K562 (cell line): ENCODE measurements around the gene CCDC136. TPM values are rescaled to one million over a fixed set of nuclear protein-coding genes. Genes with fewer than 3 reads are reported as not detected.

Experiments
- ATAC-seq: fragments of 200-7000 bp; cut with Tn5 transposase; 3 replicates; pipeline ENCODE4 v1.9.1; 2020; ENCODE audit warnings: moderate library complexity
- BruUV-seq: library from RNA; stranded (reverse); fragments of 400-500 nt; replicated peaks from 2 replicates; lab custom pipeline; 2021; lab: Mats Ljungman, UMichigan
- CTCF ChIA-PET: fragments of 300-600 bp; formaldehyde crosslinking; extraction: SDS; loops from one replicate; lab custom pipeline; 2021; ENCODE audit warnings: low intra/inter-chr PET ratio; lab: Yijun Ruan, JAX
- POLR2A ChIA-PET: fragments of 300-600, 350-650 bp; sonication (Branson Sonifier 250); formaldehyde crosslinking; extraction: SDS; loops from one replicate; lab custom pipeline; 2021; ENCODE audit warnings: antibody characterized with exemption, inconsistent platforms; lab: Yijun Ruan, JAX
- DNase-seq, 4 experiments: peaks; one replicate each; pipeline versions ENCODE4 v3.0.0 to v3.0.0-alpha.2; 2011 to 2018; ENCODE audit warnings: low spot score in 3 of 4, mixed read lengths in 3 of 4; ENCODE audit errors: extremely low read depth in 1 of 4
- FAIRE-seq: peaks from 2 replicates; lab custom pipeline; 2011; peaks lifted over from hg19 to GRCh38; lab: Jason Lieb, UNC
- H2AFZ ChIP-seq: 2 replicates; pipeline ENCODE4 v1.6.0; 2011; ENCODE audit warnings: low read depth, low read length, control low read depth, inconsistent platforms
- H3K27ac ChIP-seq: fragments of 200-600 bp; 3 replicates; pipeline ENCODE4 v1.8.0; 2011; ENCODE audit warnings: low read depth, mild to moderate bottlenecking, control low read depth, inconsistent platforms, low read length, moderate library complexity, mixed read lengths; ENCODE audit errors: extremely low read depth
- H3K27me3 ChIP-seq, 2 experiments: fragments of 300-600 bp in 1 of 2; 2 replicates in 1 of 2; 3 replicates in 1 of 2; pipeline versions ENCODE4 v1.6.0 to v1.8.0; 2011; ENCODE audit warnings: inconsistent platforms in 2 of 2, low read length in 2 of 2, mild to moderate bottlenecking in 1 of 2, mixed read lengths in 1 of 2, moderate library complexity in 1 of 2; ENCODE audit not compliant: control insufficient read depth in 2 of 2, insufficient read depth in 2 of 2
- H3K36me3 ChIP-seq: fragments of 300-600 bp; 3 replicates; pipeline ENCODE4 v1.8.0; 2011; ENCODE audit warnings: mild to moderate bottlenecking, low read length, inconsistent platforms; ENCODE audit not compliant: control insufficient read depth, insufficient read depth
- H3K4me1 ChIP-seq, 2 experiments: fragments of 200-600 bp in 1 of 2; replicated peaks in 1 of 2; 2 replicates in 1 of 2; 3 replicates in 1 of 2; pipeline versions ENCODE4 v1.5.1 to v1.8.0; 2011; ENCODE audit warnings: inconsistent platforms in 2 of 2, low read length in 2 of 2, mild to moderate bottlenecking in 1 of 2, mixed read lengths in 1 of 2, moderate library complexity in 1 of 2; ENCODE audit not compliant: control insufficient read depth in 2 of 2, insufficient read depth in 2 of 2
- H3K4me2 ChIP-seq: 2 replicates; pipeline ENCODE4 v1.6.1; 2011; ENCODE audit warnings: low read length, control low read depth, inconsistent platforms, mixed read lengths; ENCODE audit not compliant: insufficient read depth
- H3K4me3 ChIP-seq: fragments of 200-600 bp; sonication (generic), shearing (Covaris generic); 2 replicates; pipeline ENCODE4 v1.5.1; 2016; ENCODE audit warnings: control low read depth, inconsistent platforms
- H3K79me2 ChIP-seq: fragments of 200-600 bp; 3 replicates; pipeline ENCODE4 v1.8.0; 2011; ENCODE audit warnings: low read length, inconsistent platforms; ENCODE audit not compliant: control insufficient read depth, insufficient read depth
- H3K9ac ChIP-seq, 2 experiments: 2 replicates each; pipeline versions ENCODE4 v1.6.0 to v1.6.1; 2011; ENCODE audit warnings: low read depth in 2 of 2, low read length in 2 of 2, control low read depth in 1 of 2, inconsistent platforms in 1 of 2, mild to moderate bottlenecking in 1 of 2, mixed read lengths in 1 of 2; ENCODE audit not compliant: insufficient read depth in 1 of 2
- H3K9me1 ChIP-seq: one replicate; pipeline ENCODE4 v1.6.0; 2011; ENCODE audit warnings: inconsistent platforms, mild to moderate bottlenecking, low read length, moderate library complexity; ENCODE audit not compliant: control insufficient read depth, insufficient read depth
- H3K9me3 ChIP-seq: replicated peaks from 2 replicates; pipeline ENCODE4 v1.5.1; 2011; ENCODE audit warnings: low read depth, low read length, inconsistent platforms; ENCODE audit not compliant: control insufficient read depth, insufficient read depth
- H4K20me1 ChIP-seq: replicated peaks from 2 replicates; pipeline ENCODE4 v1.6.1; 2011; ENCODE audit warnings: low read length, inconsistent platforms, mixed read lengths; ENCODE audit not compliant: control insufficient read depth, insufficient read depth
- BRD9 ChIP-seq: fragments of 450-650 bp; IDR thresholded peaks from 2 replicates; pipeline ENCODE4 v1.6.1; 2018; ENCODE audit warnings: low read depth; ENCODE audit not compliant: partially characterized antibody
- CREB1 ChIP-seq, 2 experiments: sonication (generic) in 1 of 2; formaldehyde crosslinking in 1 of 2; IDR thresholded peaks; 2 replicates each; pipeline versions ENCODE4 v1.6.1 to v1.8.0; 2012 to 2022; ENCODE audit warnings: inconsistent platforms in 1 of 2, mild to moderate bottlenecking in 1 of 2, missing genetic modification reagents in 1 of 2, moderate library complexity in 1 of 2
- MBD2 ChIP-seq: sonication (generic); IDR thresholded peaks from 2 replicates; pipeline ENCODE4 v1.6.1; 2016; ENCODE audit warnings: low read depth, borderline replicate concordance
- NCOA1 ChIP-seq: fragments of 450-650 bp; IDR thresholded peaks from 2 replicates; pipeline ENCODE4 v1.6.1; 2016; ENCODE audit warnings: low read depth
- NFE2 ChIP-seq: IDR thresholded peaks from 2 replicates; pipeline ENCODE4 v1.6.1; 2014; ENCODE audit warnings: antibody characterized with exemption, low read depth
- RB1 ChIP-seq: fragments of 450-650 bp; IDR thresholded peaks from 2 replicates; pipeline ENCODE4 v1.6.1; 2017; ENCODE audit warnings: low read depth, mild to moderate bottlenecking
- SMARCC2 ChIP-seq: fragments of 450-650 bp; IDR thresholded peaks from 2 replicates; pipeline ENCODE4 v1.6.1; 2017; ENCODE audit warnings: antibody characterized with exemption, moderate library complexity, mild to moderate bottlenecking, low read depth
- SOX6 ChIP-seq: fragments of 450-650 bp; IDR thresholded peaks from 2 replicates; pipeline ENCODE4 v1.6.1; 2014; ENCODE audit warnings: mild to moderate bottlenecking
- SUPT5H ChIP-seq: fragments of 450-650 bp; IDR thresholded peaks from 2 replicates; pipeline ENCODE4 v1.6.1; 2016
- ZC3H8 ChIP-seq: fragments of 450-650 bp; IDR thresholded peaks from 2 replicates; pipeline ENCODE4 v1.6.1; 2017
- ZNF668 ChIP-seq: fragments of 250-450 bp; sonication (Bioruptor Pico); IDR thresholded peaks from 2 replicates; pipeline ENCODE4 v1.8.0; 2022; ENCODE audit warnings: mild to moderate bottlenecking, inconsistent platforms
- WGBS: fragments of 100-300 bp; shearing (Covaris generic); methylation state at CpG from one replicate; pipeline ENCODE4 v1.1.6; 2016; ENCODE audit warnings: low coverage, mixed read lengths; ENCODE audit not compliant: insufficient coverage; ENCODE audit errors: missing lambda C conversion rate; 5-methylcytosine and 5-hydroxymethylcytosine counted together
- in situ Hi-C: fragments of 300-500 bp; cut with MboI; formaldehyde crosslinking; loops from 4 replicates; pipeline ENCODE4 v1.15.0; 2018; ENCODE audit warnings: inconsistent platforms, mixed read lengths
- intact Hi-C: fragments of 100-400 bp; cut with micrococcal nuclease; formaldehyde crosslinking; loops from 2 replicates; pipeline ENCODE4 v1.14.2; 2022
- polyA plus RNA-seq, 8 experiments: library from polyadenylated mRNA; depleted of rRNA in 4 of 8; stranded (reverse) in 5 of 8; unstranded in 3 of 8; fragments of >200 nt; fragmentation: Nextera tagmentation in 2 of 8; fragmentation: Illumina TruSeq in 1 of 8; extraction: Ambion mirVana in 2 of 8; extraction: Trizol in 1 of 8; gene quantifications; 2 replicates each; pipeline versions ENCODE4 v1.2.1 to v1.2.3, GENCODE V29; 2011 to 2014; ENCODE audit warnings: inconsistent platforms in 1 of 8, missing spikeins in 1 of 8
- total RNA-seq, 7 experiments: library from RNA; depleted of rRNA in 6 of 7; stranded (reverse); fragments of >200 nt in 6 of 7; fragmentation: Illumina TruSeq in 2 of 7; extraction: Trizol in 2 of 7; gene quantifications; 2 replicates each; pipeline versions ENCODE4 v1.2.1 to v1.2.3, GENCODE V29; 2011 to 2021; ENCODE audit warnings: low replicate concordance in 1 of 7
- TF ChIP-seq, protein P1 (sequence below): sonication (generic); formaldehyde crosslinking; IDR thresholded peaks from 2 replicates; pipeline ENCODE4 v1.8.0; 2023; ENCODE audit warnings: mild to moderate bottlenecking, missing genetic modification reagents

CCDC136 gene
- total and polyA plus RNA-seq, 9 of the 15 experiments (the other 6 are each of a cell fraction or from before 2014, with no cell fraction given) = 2.4 to 40.8 (median 26.5) TPM

DNA sequence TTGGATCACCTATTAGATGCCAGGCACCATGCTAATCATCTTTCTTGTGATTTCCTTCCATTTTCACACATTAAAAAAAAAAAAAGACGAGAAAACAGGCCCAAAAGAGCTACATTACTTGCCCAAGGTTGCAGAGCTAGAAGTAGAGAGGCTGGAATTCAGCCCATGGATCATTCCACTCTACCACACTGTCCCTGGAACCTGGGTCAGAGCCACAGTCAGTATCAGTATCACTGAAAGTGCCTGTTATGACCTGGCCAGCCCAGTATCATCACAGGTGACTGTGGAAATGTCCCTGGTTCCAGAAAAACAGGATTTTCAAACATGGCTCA is 35.1 kb downstream of the CCDC136 start:
- POLR2A ChIA-PET = interaction anchor here (0.6 to 3.3 kb wide), 5 partner anchors 8 to 88 kb away, joined by 3 to 19 read pairs (median 12); partner anchors contain the start of gene CALU

DNA sequence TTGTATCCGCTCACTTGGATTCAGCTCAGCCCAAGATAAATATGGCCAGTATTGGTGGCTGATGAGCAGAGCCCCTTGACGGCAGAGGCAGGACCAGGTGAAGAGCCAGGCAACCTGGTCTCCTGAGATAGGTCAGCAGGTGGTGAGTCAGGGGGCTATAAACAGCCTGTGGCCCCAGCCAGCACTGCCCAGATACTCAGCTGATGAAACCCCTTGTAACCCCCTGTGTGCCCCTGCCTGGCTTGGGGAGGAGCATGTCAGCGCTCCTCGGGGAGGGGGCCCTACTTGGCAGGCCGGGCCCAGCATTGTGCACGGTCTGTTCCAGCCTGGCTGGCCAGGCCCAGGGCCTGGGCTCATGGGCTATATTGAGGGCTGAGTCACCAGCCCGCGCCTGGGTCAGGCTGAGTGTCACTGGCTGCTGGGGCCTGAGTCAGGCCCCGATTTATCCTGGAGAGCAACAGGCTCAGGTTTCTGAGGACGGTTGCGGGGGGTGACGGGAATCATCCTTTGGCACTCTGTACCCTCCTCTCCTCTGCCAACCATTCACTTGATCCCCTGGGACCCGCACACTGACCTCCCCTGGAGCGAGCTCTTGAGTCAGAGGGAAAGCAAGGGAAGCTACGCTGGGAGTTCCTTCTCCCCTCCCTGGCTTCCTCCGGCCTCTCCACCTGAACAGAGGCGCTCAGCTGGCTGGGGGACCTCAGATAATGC is 35.6 kb downstream of the CCDC136 start:
- CTCF ChIA-PET = no interaction called here
- TF ChIP-seq SMARCC2 = peak; percentile 71
- no peak for TF ChIP-seq SUPT5H
- TF ChIP-seq NCOA1 = peak; percentile 65
- peak; percentile 40 for TF ChIP-seq BRD9
- TF ChIP-seq, protein P1, sequence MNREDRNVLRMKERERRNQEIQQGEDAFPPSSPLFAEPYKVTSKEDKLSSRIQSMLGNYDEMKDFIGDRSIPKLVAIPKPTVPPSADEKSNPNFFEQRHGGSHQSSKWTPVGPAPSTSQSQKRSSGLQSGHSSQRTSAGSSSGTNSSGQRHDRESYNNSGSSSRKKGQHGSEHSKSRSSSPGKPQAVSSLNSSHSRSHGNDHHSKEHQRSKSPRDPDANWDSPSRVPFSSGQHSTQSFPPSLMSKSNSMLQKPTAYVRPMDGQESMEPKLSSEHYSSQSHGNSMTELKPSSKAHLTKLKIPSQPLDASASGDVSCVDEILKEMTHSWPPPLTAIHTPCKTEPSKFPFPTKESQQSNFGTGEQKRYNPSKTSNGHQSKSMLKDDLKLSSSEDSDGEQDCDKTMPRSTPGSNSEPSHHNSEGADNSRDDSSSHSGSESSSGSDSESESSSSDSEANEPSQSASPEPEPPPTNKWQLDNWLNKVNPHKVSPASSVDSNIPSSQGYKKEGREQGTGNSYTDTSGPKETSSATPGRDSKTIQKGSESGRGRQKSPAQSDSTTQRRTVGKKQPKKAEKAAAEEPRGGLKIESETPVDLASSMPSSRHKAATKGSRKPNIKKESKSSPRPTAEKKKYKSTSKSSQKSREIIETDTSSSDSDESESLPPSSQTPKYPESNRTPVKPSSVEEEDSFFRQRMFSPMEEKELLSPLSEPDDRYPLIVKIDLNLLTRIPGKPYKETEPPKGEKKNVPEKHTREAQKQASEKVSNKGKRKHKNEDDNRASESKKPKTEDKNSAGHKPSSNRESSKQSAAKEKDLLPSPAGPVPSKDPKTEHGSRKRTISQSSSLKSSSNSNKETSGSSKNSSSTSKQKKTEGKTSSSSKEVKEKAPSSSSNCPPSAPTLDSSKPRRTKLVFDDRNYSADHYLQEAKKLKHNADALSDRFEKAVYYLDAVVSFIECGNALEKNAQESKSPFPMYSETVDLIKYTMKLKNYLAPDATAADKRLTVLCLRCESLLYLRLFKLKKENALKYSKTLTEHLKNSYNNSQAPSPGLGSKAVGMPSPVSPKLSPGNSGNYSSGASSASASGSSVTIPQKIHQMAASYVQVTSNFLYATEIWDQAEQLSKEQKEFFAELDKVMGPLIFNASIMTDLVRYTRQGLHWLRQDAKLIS (CRISPR knock-in tag) = peak; percentile 34; the same call in 1 of the 2 replicates
- TF ChIP-seq SOX6 = peak; percentile 64; the same call in 1 of the 2 replicates
- TF ChIP-seq ZC3H8 = no peak
- TF ChIP-seq NFE2 = peak; percentile 49
- 0 out of 2 replicates have a peak, but pooled peaks have one; percentile 43 for TF ChIP-seq MBD2

More for the DNA sequence above, 35.1 kb downstream of the CCDC136 start:
- Histone ChIP-seq H3K27ac (peak overlapping the region; percentile 72; the same call in 2 of the 3 replicates), H3K9ac (peak overlapping the region; percentile 55 to 80), H2AFZ (peak overlapping the region; percentile 56; the same call in 1 of the 2 replicates), H3K9me3 (no peaks in the 10 kb centered on the region), H3K79me2 (peaks cover 20% of the 10 kb centered on the region)
- TF ChIP-seq RB1 (no peak), ZNF668 (0 out of 2 replicates have a peak, but pooled peaks have one; percentile 41), CREB1 (IDR thresholded peaks at IDR 0.05) (0 out of 2 replicates have a peak, but pooled peaks have one; percentile 8), CREB1 (CRISPR knock-in tag; IDR thresholded peaks at IDR 0.05) (no peak)
- TF ChIP-seq, all 486 proteins: peak for 2
- H3K4me1 ChIP-seq = peaks cover 33 to 46% of the 10 kb centered on the region in 2 experiments
- intact Hi-C loops = no loop called here
- FAIRE-seq (peak; percentile 26), DNase-seq (no peak), ATAC-seq (no peak)
- H3K4me3 ChIP-seq = no peak overlapping the region
- H3K27me3 ChIP-seq = no peaks in the 10 kb centered on the region
- no peaks in the 10 kb centered on the region for H3K9me1 ChIP-seq
- WGBS = 56% methylated on average over 1 of the region's 1 CpG
- in situ Hi-C loops = no loop called here
- H3K4me2 ChIP-seq = peak overlapping the region; percentile 56
- H3K36me3 ChIP-seq = no peaks in the 10 kb centered on the region
- BruUV-seq = no TSS peak
- no peaks in the 10 kb centered on the region for H4K20me1 ChIP-seq
- CTCF ChIA-PET = no interaction called here

More for the DNA sequence above, 35.6 kb downstream of the CCDC136 start:
- peak overlapping the region; percentile 56 for H3K4me2 ChIP-seq
- no peaks in the 10 kb centered on the region for H4K20me1 ChIP-seq
- peak overlapping the region; percentile 55 to 80 for H3K9ac ChIP-seq
- H3K9me3 ChIP-seq = no peaks in the 10 kb centered on the region
- no peaks in the 10 kb centered on the region for H3K27me3 ChIP-seq
- H3K4me1 ChIP-seq = peaks cover 33 to 52% of the 10 kb centered on the region in 2 experiments
- no peak overlapping the region for H3K4me3 ChIP-seq
- H3K79me2 ChIP-seq = peaks cover 26% of the 10 kb centered on the region
- ATAC-seq = peak; percentile 65
- 19% methylated on average over 17 of the region's 17 CpGs for WGBS
- POLR2A ChIA-PET = interaction anchor here (0.6 to 3.3 kb wide), 12 partner anchors 9 to 890 kb away, joined by 3 to 19 read pairs (median 6); partner anchors contain the start of genes CALU and CCDC136
- H3K9me1 ChIP-seq = no peaks in the 10 kb centered on the region
- in situ Hi-C loops = no loop called here
- peak; percentile 63 to 88 (median 74) for DNase-seq
- BruUV-seq = no TSS peak
- peak; percentile 81 for FAIRE-seq
- H2AFZ ChIP-seq = peak overlapping the region; percentile 56
- intact Hi-C loops = no loop called here
- H3K36me3 ChIP-seq = no peaks in the 10 kb centered on the region
- H3K27ac ChIP-seq = peak overlapping the region; percentile 72
